HepG2 (cell line): Measurements from ENCODE around the gene ECHS1. TPM values are rescaled to one million over a fixed set of nuclear protein-coding genes. Genes with fewer than 3 reads are reported as not detected.

Experiments used
- ASH2L ChIP-seq: fragments of 300-600, 200-600 bp; sonication (generic); IDR thresholded peaks from 2 replicates; pipeline ENCODE4 v1.7.0; 2017; ENCODE audit warnings: low read depth, mild to moderate bottlenecking, moderate library complexity, mixed read lengths, low read length; ENCODE audit not compliant: insufficient read length
- CEBPG ChIP-seq: IDR thresholded peaks from 2 replicates; pipeline ENCODE4 v1.6.1; 2016
- EP300 ChIP-seq, 3 experiments: sonication (generic) in 1 of 3; formaldehyde crosslinking in 1 of 3; IDR thresholded peaks; 2 replicates each; pipeline versions ENCODE4 v1.5.1 to v1.6.1; 2011 to 2020; ENCODE audit warnings: low read depth in 2 of 3, low read length in 2 of 3, borderline replicate concordance in 1 of 3, improper control_type of control experiment in 1 of 3, mild to moderate bottlenecking in 1 of 3, missing genetic modification reagents in 1 of 3, moderate library complexity in 1 of 3
- ESRRA ChIP-seq: sonication (generic); formaldehyde crosslinking; IDR thresholded peaks from 2 replicates; pipeline ENCODE4 v1.5.1; 2020; ENCODE audit warnings: mild to moderate bottlenecking, low read depth, missing genetic modification reagents
- ETV6 ChIP-seq: sonication (generic); formaldehyde crosslinking; conservative IDR thresholded peaks from 2 replicates; pipeline ENCODE4 v1.4.0; 2020; ENCODE audit warnings: missing genetic modification reagents
- JUND ChIP-seq: sonication (generic); formaldehyde crosslinking; IDR thresholded peaks from 2 replicates; pipeline ENCODE4 v1.8.0; 2022; ENCODE audit warnings: mild to moderate bottlenecking, missing genetic modification reagents
- KMT2B ChIP-seq: IDR thresholded peaks from 2 replicates; pipeline ENCODE4 v1.6.1; 2016; ENCODE audit warnings: missing genetic modification reagents, missing compliant biosample characterization
- PCBP2 ChIP-seq: fragments of 200-400 bp; formaldehyde crosslinking; optimal IDR thresholded peaks from 2 replicates; pipeline ENCODE3; 2018; ENCODE audit warnings: low read length, low read depth; ENCODE audit not compliant: poor library complexity, severe bottlenecking
- PHF20 ChIP-seq: sonication (generic); formaldehyde crosslinking; IDR thresholded peaks from 2 replicates; pipeline ENCODE4 v1.5.0; 2020; ENCODE audit warnings: mild to moderate bottlenecking, missing genetic modification reagents
- SALL1 ChIP-seq: sonication (generic); formaldehyde crosslinking; IDR thresholded peaks from 2 replicates; pipeline ENCODE4 v1.8.0; 2022; ENCODE audit warnings: mild to moderate bottlenecking, missing genetic modification reagents
- SOX5 ChIP-seq: IDR thresholded peaks from 2 replicates; pipeline ENCODE4 v1.6.1; 2016; ENCODE audit warnings: borderline replicate concordance
- ZC3H13 ChIP-seq: sonication (generic); formaldehyde crosslinking; IDR thresholded peaks from 2 replicates; pipeline ENCODE4 v1.8.1; 2023; ENCODE audit warnings: mild to moderate bottlenecking, missing genetic modification reagents, moderate library complexity
- ZC3H4 ChIP-seq: sonication (generic); formaldehyde crosslinking; IDR thresholded peaks from 2 replicates; pipeline ENCODE4 v1.4.0; 2020; ENCODE audit warnings: missing genetic modification reagents, borderline replicate concordance
- ZNF124 ChIP-seq: sonication (generic); formaldehyde crosslinking; IDR thresholded peaks from 2 replicates; pipeline ENCODE4 v1.4.0; 2020; ENCODE audit warnings: missing genetic modification reagents
- ZNF296 ChIP-seq: sonication (generic); formaldehyde crosslinking; conservative IDR thresholded peaks from 2 replicates; pipeline ENCODE4 v1.5.0; 2020; ENCODE audit warnings: mild to moderate bottlenecking, missing genetic modification reagents
- ZNF329 ChIP-seq: sonication (generic); formaldehyde crosslinking; IDR thresholded peaks from 2 replicates; pipeline ENCODE4 v1.9.0; 2021; ENCODE audit warnings: low read depth, mild to moderate bottlenecking, missing genetic modification reagents
- ZNF441 ChIP-seq: sonication (generic); formaldehyde crosslinking; IDR thresholded peaks from 2 replicates; pipeline ENCODE4 v1.7.0; 2021; ENCODE audit warnings: missing genetic modification reagents, borderline replicate concordance
- ZNF552 ChIP-seq: sonication (generic); formaldehyde crosslinking; IDR thresholded peaks from 2 replicates; pipeline ENCODE4 v1.9.0; 2022; ENCODE audit warnings: missing genetic modification reagents, mild to moderate bottlenecking, borderline replicate concordance
- ZNF619 ChIP-seq: sonication (generic); formaldehyde crosslinking; IDR thresholded peaks from 2 replicates; pipeline ENCODE4 v1.4.0; 2020; ENCODE audit warnings: mild to moderate bottlenecking, missing genetic modification reagents
- ZNF766 ChIP-seq: sonication (generic); formaldehyde crosslinking; IDR thresholded peaks from 2 replicates; pipeline ENCODE4 v1.5.0; 2020; ENCODE audit warnings: missing genetic modification reagents, borderline replicate concordance
- ZNF776 ChIP-seq: sonication (generic); formaldehyde crosslinking; IDR thresholded peaks from 2 replicates; pipeline ENCODE4 v1.4.0; 2020; ENCODE audit warnings: mild to moderate bottlenecking, missing genetic modification reagents
- ZNF83 ChIP-seq: sonication (generic); formaldehyde crosslinking; IDR thresholded peaks from 2 replicates; pipeline ENCODE4 v1.4.0; 2020; ENCODE audit warnings: missing genetic modification reagents, mild to moderate bottlenecking, borderline replicate concordance
- polyA plus RNA-seq, 8 experiments: library from polyadenylated mRNA; depleted of rRNA in 3 of 8; stranded (reverse) in 7 of 8; unstranded in 1 of 8; fragments of >200 nt; fragmentation: Illumina TruSeq in 4 of 8; extraction: Trizol in 4 of 8; gene quantifications; 2 replicates each; pipeline versions ENCODE4 v1.2.1 to v1.2.3, GENCODE V29; 2011 to 2016; ENCODE audit warnings: low read depth in 4 of 8, missing spikeins in 1 of 8, mixed read lengths in 1 of 8; ENCODE audit not compliant: insufficient read depth in 1 of 8
- total RNA-seq, 5 experiments: library from RNA; depleted of rRNA; stranded (reverse); fragments of >200 nt; fragmentation: Illumina TruSeq; extraction: Trizol; gene quantifications; 2 replicates each; pipeline ENCODE4 v1.2.3, GENCODE V29; 2016; ENCODE audit warnings: low read depth in 1 of 5
- TF ChIP-seq, protein P1 (sequence below): sonication (generic); formaldehyde crosslinking; IDR thresholded peaks from 2 replicates; pipeline ENCODE4 v1.8.0; 2022; ENCODE audit warnings: missing genetic modification reagents, mild to moderate bottlenecking, borderline replicate concordance
- TF ChIP-seq, protein P2 (sequence below): sonication (generic); IDR thresholded peaks from 2 replicates; pipeline ENCODE4 v1.6.1; 2016; ENCODE audit warnings: low read depth, borderline replicate concordance
- TF ChIP-seq, protein P3 (sequence below): IDR thresholded peaks from 2 replicates; pipeline ENCODE4 v1.6.1; 2016; ENCODE audit warnings: control low read depth
- TF ChIP-seq, protein P4 (sequence below): sonication (generic); formaldehyde crosslinking; conservative IDR thresholded peaks from 2 replicates; pipeline ENCODE4 v1.4.0; 2020; ENCODE audit warnings: missing genetic modification reagents

Gene ECHS1
- total and polyA plus RNA-seq, 2 of the 13 experiments (the other 11 are each of a cell fraction or from before 2014, with no cell fraction given), result 32.7 to 195 TPM

DNA sequence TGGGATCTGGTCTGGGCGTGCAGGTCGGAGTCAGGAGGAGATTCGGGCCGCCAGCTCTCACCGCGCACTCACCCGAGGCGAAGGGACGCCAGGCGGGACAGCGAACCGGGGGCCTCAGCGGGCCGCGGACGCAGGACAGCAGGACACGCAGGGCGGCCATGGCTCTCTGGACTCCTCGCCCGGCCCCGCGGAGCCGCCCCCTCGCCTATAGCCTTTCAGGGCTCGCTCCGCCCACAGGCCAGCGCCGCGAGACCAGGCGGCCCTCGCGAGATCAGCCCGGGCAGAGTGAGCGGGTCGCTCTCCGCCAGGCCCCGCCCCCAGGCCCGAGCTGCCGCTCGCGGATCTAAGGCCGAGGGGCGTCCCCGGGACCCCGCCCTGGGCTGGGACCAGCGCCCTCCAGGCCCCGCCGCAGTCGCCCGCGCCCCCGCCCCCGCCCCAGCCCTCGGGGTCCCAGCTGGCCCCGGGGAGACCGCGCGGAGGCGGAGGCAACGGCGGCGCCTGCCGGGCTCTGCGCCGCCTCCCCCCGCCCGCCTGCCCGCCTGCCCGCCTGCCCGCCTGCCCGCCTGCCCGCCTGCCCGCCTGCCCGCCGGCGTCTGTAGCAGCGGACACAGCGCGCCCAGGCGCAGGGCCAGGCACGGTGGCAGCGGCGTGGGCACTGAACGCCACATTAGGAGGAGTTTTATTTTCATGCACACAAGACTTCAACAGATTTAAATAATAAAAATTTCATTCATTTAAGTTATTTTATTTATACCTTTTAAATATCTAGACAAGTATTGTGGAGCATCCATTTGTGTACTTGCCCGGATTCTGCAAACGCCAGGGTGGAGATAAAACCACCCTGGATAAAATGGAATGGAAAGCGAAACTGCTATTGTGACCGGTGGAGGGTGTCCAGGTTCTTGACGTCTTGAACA lies at the start of gene ECHS1 (continued):
- TF ChIP-seq ZNF124 (CRISPR knock-in tag), result no peak
- TF ChIP-seq ZNF83, result no peak
- no peak for TF ChIP-seq ZNF441
- TF ChIP-seq PHF20 (CRISPR knock-in tag), result peak; percentile 58; the same call in 1 of the 2 replicates
- no peak; the same call in 1 of the 2 replicates for TF ChIP-seq ZNF329 (CRISPR knock-in tag)
- no peak for TF ChIP-seq ZNF619 (CRISPR knock-in tag)
- TF ChIP-seq, protein P1, sequence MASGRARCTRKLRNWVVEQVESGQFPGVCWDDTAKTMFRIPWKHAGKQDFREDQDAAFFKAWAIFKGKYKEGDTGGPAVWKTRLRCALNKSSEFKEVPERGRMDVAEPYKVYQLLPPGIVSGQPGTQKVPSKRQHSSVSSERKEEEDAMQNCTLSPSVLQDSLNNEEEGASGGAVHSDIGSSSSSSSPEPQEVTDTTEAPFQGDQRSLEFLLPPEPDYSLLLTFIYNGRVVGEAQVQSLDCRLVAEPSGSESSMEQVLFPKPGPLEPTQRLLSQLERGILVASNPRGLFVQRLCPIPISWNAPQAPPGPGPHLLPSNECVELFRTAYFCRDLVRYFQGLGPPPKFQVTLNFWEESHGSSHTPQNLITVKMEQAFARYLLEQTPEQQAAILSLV (CRISPR knock-in tag), result peak; percentile 79; the same call in 1 of the 2 replicates
- no peak for TF ChIP-seq SOX5 (CRISPR knock-in tag)
- TF ChIP-seq, protein P2, sequence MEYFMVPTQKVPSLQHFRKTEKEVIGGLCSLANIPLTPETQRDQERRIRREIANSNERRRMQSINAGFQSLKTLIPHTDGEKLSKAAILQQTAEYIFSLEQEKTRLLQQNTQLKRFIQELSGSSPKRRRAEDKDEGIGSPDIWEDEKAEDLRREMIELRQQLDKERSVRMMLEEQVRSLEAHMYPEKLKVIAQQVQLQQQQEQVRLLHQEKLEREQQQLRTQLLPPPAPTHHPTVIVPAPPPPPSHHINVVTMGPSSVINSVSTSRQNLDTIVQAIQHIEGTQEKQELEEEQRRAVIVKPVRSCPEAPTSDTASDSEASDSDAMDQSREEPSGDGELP, result no peak; the same call in 1 of the 2 replicates
- TF ChIP-seq SALL1, result peak; percentile 62
- TF ChIP-seq ZC3H13 (CRISPR knock-in tag), result no peak
- peak; percentile 80; the same call in 1 of the 2 replicates for TF ChIP-seq ZNF776 (CRISPR knock-in tag)
- TF ChIP-seq ESRRA (CRISPR knock-in tag), result no peak
- no peak for TF ChIP-seq CEBPG
- TF ChIP-seq ETV6 (CRISPR knock-in tag), result no peak
- no peak for TF ChIP-seq ASH2L
- TF ChIP-seq ZNF552 (CRISPR knock-in tag), result no peak
- no peak for TF ChIP-seq ZC3H4 (CRISPR knock-in tag)
- TF ChIP-seq EP300 (IDR thresholded peaks at IDR 0.05; ENCODE audit: low read depth in 2 of 2, low read length in 2 of 2), result no peak
- TF ChIP-seq EP300 (CRISPR knock-in tag; IDR thresholded peaks at IDR 0.05; ENCODE audit: borderline replicate concordance), result 0 out of 2 replicates have a peak, but pooled peaks have one; percentile 12
- TF ChIP-seq, protein P3, sequence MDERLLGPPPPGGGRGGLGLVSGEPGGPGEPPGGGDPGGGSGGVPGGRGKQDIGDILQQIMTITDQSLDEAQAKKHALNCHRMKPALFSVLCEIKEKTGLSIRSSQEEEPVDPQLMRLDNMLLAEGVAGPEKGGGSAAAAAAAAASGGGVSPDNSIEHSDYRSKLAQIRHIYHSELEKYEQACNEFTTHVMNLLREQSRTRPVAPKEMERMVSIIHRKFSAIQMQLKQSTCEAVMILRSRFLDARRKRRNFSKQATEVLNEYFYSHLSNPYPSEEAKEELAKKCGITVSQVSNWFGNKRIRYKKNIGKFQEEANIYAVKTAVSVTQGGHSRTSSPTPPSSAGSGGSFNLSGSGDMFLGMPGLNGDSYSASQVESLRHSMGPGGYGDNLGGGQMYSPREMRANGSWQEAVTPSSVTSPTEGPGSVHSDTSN (CRISPR knock-in tag), result no peak
- no peak for TF ChIP-seq ZNF296 (CRISPR knock-in tag)
- TF ChIP-seq, protein P4, sequence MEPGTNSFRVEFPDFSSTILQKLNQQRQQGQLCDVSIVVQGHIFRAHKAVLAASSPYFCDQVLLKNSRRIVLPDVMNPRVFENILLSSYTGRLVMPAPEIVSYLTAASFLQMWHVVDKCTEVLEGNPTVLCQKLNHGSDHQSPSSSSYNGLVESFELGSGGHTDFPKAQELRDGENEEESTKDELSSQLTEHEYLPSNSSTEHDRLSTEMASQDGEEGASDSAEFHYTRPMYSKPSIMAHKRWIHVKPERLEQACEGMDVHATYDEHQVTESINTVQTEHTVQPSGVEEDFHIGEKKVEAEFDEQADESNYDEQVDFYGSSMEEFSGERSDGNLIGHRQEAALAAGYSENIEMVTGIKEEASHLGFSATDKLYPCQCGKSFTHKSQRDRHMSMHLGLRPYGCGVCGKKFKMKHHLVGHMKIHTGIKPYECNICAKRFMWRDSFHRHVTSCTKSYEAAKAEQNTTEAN (CRISPR knock-in tag), result no peak
- TF ChIP-seq PCBP2, result no peak
- TF ChIP-seq JUND (CRISPR knock-in tag), result no peak
- no peak for TF ChIP-seq KMT2B (CRISPR knock-in tag)
- no peak for TF ChIP-seq ZNF766
